NCI-H2081 (cell line): ENCODE data around the gene CEP170.

ENCODE experiments used
- DNase-seq, 2 experiments: peaks; one replicate each; lab custom pipeline; 2025; lab: John Stamatoyannopoulos, UW

The CEP170 gene

GRCh38 chr1:243267914-243268653 is 13.0 kb upstream of the CEP170 start:
- no peak for DNase-seq

- no peak for DNase-seq
Observed at GRCh38 chr1:243267471-243267880, 12.4 kb upstream of the CEP170 start.

- no peak for DNase-seq
Observed at GRCh38 chr1:243266231-243266630, 11.2 kb upstream of the CEP170 start.

GRCh38 chr1:243264717-243265116 is 9.6 kb upstream of the CEP170 start:
- DNase-seq, result no peak

- DNase-seq, result no peak
Observed at GRCh38 chr1:243261390-243261789, 6.3 kb upstream of the CEP170 start.

- no peak for DNase-seq
Observed at GRCh38 chr1:243260221-243260880, 5.3 kb upstream of the CEP170 start.

GRCh38 chr1:243258731-243259130 is 3.6 kb upstream of the CEP170 start:
- no peak for DNase-seq

- DNase-seq, result no peak
Observed at GRCh38 chr1:243257189-243257588, 2.1 kb upstream of the CEP170 start.

GRCh38 chr1:243256590-243256989 is 1.5 kb upstream of the CEP170 start:
- peak in 1 of 2 experiments; percentile 45 for DNase-seq

- DNase-seq, result peak; percentile 100
Observed at GRCh38 chr1:243255791-243256512, 871 bp upstream of the CEP170 start, which contains the start of gene SDCCAG8. TSS of gene SDCCAG8 (plus strand) at chr1:243256041. CDS start at chr1:243256174, 133 bp downstream.

- peak; percentile 83 to 86 for DNase-seq
Observed at GRCh38 chr1:243254233-243254926, 701 bp downstream of the CEP170 start.

- peak in 1 of 2 experiments; percentile 37 for DNase-seq
Observed at GRCh38 chr1:243253926-243254232, 1.2 kb downstream of the CEP170 start.

- DNase-seq, result peak in 1 of 2 experiments; percentile 37
Observed at GRCh38 chr1:243253211-243253925, 1.7 kb downstream of the CEP170 start.

- DNase-seq, result no peak
Observed at GRCh38 chr1:243251539-243251938, 3.5 kb downstream of the CEP170 start.

- no peak for DNase-seq
Observed at GRCh38 chr1:243250102-243250501, 5.0 kb downstream of the CEP170 start.

GRCh38 chr1:243249214-243249613 is 5.9 kb downstream of the CEP170 start:
- no peak for DNase-seq

GRCh38 chr1:243247901-243248300 is 7.2 kb downstream of the CEP170 start:
- no peak for DNase-seq

- no peak for DNase-seq
Observed at GRCh38 chr1:243246916-243247315, 8.2 kb downstream of the CEP170 start.

- no peak for DNase-seq
Observed at GRCh38 chr1:243244432-243244841, 10.6 kb downstream of the CEP170 start.

- DNase-seq, result no peak
Observed at GRCh38 chr1:243236604-243237252, 18.4 kb downstream of the CEP170 start.
